T-helper 1 cell treated with Interleukin-12 subunit alpha and Interleukin-12 subunit beta and Interleukin-4 antibody, amounts not matched to agents 30 ng/mL and 1 ng/mL, for 36 hours (primary cell): ENCODE measurements around the gene KLF16. TPM values are rescaled to one million over a fixed set of nuclear protein-coding genes. Genes with fewer than 3 reads are reported as not detected.

Source experiments
- intact Hi-C: fragments of 100-400 bp; cut with micrococcal nuclease; formaldehyde crosslinking; loops from one replicate; pipeline ENCODE4 v1.15.1; 2024
- total RNA-seq: library from RNA; stranded (reverse); gene quantifications from 2 replicates; pipeline ENCODE4 v1.2.3, GENCODE V29; 2022

Gene KLF16
- total RNA-seq, 1 donor from 2014 or later = 20.4 TPM

DNA sequence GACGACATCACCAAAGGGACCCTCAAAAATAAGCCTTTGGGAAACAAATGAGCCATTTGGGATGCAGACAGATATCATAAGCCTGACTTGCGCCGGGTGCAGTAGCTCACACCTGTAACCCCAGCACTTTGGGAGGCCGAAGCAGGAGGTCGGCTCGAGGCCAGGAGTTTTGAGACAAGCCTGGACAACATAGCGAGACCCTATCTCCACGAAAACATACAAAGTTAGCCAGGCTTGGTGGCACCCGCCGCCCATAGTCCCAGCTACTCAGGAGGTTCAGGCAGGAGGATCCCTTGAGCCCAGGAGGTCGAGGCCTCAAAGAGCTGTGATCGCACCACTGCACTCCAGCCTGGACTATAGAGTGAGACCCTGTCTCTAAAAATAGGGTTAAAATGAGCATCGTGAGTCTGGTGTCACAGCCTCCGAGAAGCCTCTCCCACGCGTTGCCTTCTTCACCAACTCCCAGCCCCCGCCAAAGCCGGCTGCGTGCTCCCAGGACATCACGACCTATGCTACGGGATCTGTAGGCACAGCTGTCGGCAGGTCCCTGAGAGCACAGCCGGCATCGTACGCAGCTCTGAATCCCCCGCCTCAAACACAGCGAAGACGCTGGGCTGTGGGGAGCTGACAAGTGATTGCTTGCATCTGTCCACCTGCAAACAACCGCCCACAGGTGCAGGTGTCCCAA lies 16.7 kb downstream of the KLF16 start:
- intact Hi-C loops = no loop called here

DNA sequence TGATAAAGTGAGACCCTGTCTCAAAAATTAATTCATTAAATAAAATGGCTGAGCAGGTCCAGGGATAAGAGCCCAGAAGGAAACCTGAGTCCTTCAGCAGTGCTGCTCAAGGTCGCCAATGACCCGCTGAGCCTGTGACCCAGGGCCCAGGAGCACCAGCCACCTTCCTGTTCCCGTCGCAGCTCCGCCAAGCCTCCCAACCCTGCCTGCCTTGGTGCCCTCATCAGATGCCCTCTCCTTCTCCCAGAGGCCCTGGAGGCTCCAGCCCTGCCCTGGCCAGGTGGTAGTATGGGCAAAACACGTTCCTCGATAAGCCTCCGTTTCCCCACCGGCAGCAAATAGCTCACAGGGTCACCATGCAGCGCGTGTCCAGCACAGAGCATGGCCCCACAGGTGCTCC lies 17.7 kb downstream of the KLF16 start:
- intact Hi-C loops = no loop called here

- intact Hi-C loops = no loop called here
These were observed 18.3 kb downstream of the KLF16 start for GRCh38 chr19:1845125-1845515.

GRCh38 chr19:1844513-1845124 lies 18.8 kb downstream of the KLF16 start:
- intact Hi-C loops = no loop called here

DNA sequence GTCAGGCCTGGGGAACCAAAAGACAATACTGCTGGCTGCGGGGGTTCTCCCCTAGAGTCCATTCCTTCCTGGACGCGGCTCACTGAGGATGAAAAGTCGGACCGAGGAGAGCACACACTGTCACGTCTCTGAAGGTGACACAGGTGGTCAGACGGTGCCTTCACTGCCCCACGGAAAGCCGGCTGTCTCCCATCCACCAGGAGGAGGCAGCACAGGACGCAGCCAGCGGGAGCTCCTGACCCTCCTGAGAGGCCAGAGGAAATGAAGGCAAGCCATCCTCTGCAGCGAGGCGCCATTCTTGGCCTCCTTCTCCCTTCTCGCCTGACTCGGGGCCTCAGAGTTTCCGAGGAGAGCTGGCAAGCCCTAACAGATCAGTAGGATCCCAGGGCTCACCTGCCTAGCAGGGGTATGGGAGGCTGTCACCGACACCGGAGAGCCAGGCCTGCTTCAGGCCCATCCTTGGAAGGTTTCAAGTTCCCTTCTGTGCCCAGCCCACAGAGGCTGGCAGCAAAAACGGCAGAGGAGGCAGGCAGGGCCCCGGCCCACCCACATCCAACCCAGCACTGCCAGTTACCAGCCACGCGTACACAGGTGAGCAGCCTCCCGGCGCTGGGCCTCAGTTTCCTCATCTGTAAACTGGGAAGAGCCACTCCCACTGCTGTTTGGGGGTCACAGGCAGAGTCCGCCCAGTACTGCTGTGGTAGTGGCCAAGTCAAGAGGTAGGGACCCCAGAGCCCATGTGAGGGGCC lies 19.6 kb downstream of the KLF16 start:
- intact Hi-C loops = no loop called here

GRCh38 chr19:1843116-1843515 lies 20.3 kb downstream of the KLF16 start:
- intact Hi-C loops = no loop called here

GRCh38 chr19:1841209-1841924 lies 22.0 kb downstream of the KLF16 start:
- intact Hi-C loops = no loop called here

GRCh38 chr19:1840541-1841115 lies 22.8 kb downstream of the KLF16 start:
- intact Hi-C loops = no loop called here

GRCh38 chr19:1839658-1840540 lies 23.5 kb downstream of the KLF16 start:
- intact Hi-C loops = no loop called here

DNA sequence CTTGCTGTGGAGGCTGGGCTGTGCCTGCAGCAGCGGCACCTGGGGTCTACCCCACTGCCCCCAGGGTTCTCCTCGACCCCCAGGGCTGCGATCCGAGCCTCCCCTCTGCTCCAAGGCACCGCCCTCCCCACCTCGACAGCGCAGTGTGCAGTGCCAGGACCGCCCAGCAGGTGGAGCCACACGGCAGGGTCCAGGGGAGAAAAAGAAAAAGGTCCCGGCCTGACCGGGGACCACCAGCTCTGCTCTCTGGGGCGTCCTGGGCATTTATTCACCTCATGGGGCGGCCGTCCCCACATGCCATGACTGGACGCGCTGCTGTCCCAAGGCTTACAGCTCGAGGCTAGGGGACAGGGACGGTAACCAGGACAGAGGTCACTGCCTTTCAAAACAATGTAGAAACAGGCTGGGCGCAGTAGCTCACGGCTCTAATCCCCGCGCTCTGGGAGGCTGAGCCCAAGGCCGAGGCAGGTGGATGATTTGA lies 25.7 kb downstream of the KLF16 start:
- intact Hi-C loops = no loop called here

GRCh38 chr19:1837222-1837565 lies 26.2 kb downstream of the KLF16 start:
- intact Hi-C loops = no loop called here

DNA sequence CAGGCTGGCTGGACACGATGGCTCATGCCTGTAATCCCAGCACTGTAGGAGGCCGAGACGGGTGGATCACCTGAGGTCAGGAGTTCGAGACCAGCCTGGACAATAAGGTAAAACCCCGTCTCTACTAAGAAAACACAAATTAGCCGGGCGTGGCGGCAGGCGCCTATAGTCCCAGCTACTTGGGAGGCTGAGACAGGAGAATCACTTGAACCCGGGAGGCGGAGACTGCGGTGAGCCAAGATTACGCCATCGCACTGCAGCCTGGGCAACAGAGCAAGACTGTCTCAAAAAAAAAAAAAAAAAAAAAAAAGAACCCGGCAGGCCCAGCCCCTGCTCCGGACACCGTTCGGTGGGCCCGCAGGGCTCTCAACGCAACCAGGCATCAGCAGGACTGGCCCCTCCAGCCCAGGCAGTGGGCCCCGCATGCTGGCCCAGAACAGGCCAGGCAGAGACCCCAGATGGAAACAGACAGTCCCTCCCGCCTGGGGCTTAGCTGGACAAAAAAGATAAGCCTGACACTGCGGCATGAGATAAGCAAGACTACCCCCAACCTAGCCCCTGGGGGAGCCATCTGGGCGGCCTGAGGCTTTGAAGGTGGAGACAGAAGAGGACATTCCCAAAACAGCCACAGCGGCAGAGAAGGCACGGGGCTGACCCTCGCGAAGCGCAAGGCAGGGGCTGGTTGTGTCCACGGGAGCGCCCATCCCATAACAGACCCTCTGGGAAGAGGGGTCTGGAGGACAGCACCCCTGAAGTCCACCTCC lies 26.7 kb downstream of the KLF16 start:
- intact Hi-C loops = no loop called here

- intact Hi-C loops = no loop called here
These were observed 29.8 kb downstream of the KLF16 start for GRCh38 chr19:1833540-1833939.

DNA sequence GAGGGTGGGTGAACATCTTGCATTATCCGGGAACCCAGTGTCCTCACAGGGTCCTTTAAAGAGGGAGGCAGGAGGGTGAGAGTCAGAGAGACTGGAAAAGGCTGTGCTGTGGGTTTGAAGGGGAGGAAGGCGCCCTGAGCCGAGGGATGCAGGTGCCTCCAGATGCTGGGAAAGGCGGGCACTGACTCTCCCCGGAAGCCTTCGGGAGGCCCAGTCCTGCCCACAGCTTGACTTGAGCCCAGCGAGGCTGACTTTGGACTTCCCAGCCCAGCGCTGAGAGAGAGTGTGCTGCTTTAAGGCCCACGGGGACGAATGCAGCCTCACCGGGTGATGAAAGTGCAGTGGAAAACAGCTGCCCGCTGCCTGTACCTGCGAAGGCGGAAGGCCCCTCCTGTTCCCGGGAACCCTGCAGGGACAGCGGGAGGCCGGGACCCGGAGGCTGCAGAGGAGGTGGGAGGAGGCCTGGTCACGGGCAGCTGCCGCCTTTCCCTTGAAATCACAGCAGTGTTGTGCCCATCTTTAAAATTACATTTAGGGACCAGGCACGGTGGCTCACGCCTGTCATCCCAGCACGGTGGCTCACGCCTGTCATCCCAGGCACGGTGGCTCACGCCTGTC lies 31.2 kb downstream of the KLF16 start:
- intact Hi-C loops = no loop called here

- intact Hi-C loops = no loop called here
These were observed 32.4 kb downstream of the KLF16 start for GRCh38 chr19:1830978-1831377.

DNA sequence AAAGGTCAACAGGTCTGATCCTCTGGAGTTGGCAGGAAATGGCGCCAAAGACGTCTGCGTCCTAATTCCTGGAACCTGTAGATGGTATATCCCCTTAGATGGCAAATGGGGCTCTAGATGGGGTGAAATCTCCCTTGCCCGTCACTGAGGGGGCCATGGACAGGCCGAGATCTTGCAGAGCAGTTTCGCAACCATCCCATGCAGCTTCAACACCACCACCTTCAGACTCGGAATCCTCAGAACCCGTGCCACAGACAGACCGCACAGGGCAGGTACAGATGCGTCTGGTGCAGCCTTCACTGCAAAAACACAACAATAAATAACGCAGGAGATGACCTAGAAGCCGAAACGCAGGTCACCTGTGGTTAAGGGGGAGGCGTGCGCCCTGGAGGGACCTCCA lies 32.8 kb downstream of the KLF16 start:
- intact Hi-C loops = no loop called here

DNA sequence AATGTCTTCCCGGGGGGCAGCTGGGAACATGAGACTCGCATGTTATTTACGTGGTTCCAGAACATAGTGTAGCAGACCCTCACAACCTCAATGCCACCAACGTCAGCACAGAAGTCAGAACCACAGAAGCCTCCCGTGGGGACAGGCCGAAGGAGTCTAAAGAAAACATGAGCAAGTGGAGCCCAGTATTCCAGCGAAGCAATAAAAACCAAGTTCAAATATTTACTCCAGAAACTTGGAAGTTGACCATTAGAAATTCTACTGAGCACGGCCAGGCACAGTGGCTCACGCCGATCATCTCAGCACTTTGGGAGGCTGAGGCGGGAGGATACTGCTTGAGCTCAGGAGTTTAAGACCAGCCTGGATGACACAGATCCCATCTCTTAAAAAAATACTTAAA lies 33.4 kb downstream of the KLF16 start:
- intact Hi-C loops = loop anchor here (5.0 kb wide), 1 partner anchor 43 kb away; no protein-coding TSS in a partner anchor

GRCh38 chr19:1828279-1829238 lies 34.8 kb downstream of the KLF16 start:
- intact Hi-C loops = loop anchor here (5.0 kb wide), 1 partner anchor 41 kb away; no protein-coding TSS in a partner anchor
